T-cell (primary cell): ENCODE data around the gene POTEE. TPM values are rescaled to one million over a fixed set of nuclear protein-coding genes. Genes with fewer than 3 reads are reported as not detected.
"Not testable (repeated sequence)": the region's sequence is repeated elsewhere in the genome, so short reads cannot be mapped to it uniquely, and the experiment has no call there.

Experiments used
- ATAC-seq, 4 experiments: fragments of 200-7000 bp in 3 of 4; fragments of 150-1000 bp in 1 of 4; cut with Tn5 transposase; replicated peaks in 1 of 4; 1 replicate in 3 of 4; 2 replicates in 1 of 4; pipeline ENCODE4 v1.10.0; 2021; ENCODE audit warnings: moderate library complexity in 3 of 4, mild to moderate bottlenecking in 2 of 4, moderate number of reproducible peaks in 1 of 4
- CTCF ChIA-PET, 2 donors: fragments of 300-600 bp; sonication (Branson Sonifier 250); formaldehyde crosslinking; loops; one replicate each; lab custom pipeline; 2022; ENCODE audit warnings: antibody characterized with exemption in 2 of 2; lab: Charles Lee
- POLR2A ChIA-PET, 2 donors: fragments of 300-600 bp; sonication (Branson Sonifier 250); formaldehyde crosslinking; loops; one replicate each; lab custom pipeline; 2022; ENCODE audit warnings: antibody characterized with exemption in 2 of 2; lab: Charles Lee
- DNase-seq, 35 experiments: peaks; one replicate each; pipeline versions ENCODE4 v3.0.0 to v3.0.0-alpha.2; 2013 to 2023
- H3K27ac ChIP-seq: one replicate; pipeline ENCODE4 v1.5.1; 2013; ENCODE audit warnings: low read length
- H3K27me3 ChIP-seq, 2 experiments: replicated peaks in 1 of 2; 1 replicate in 1 of 2; 2 replicates in 1 of 2; pipeline versions ENCODE4 v1.6.1 to v1.7.0; 2013; ENCODE audit warnings: low read length in 1 of 2, mixed read lengths in 1 of 2; ENCODE audit not compliant: control insufficient read depth in 2 of 2, insufficient read depth in 2 of 2; ENCODE audit errors: extremely low read depth in 1 of 2
- H3K36me3 ChIP-seq, 2 donors: 1 replicate in 1 of 2; 2 replicates in 1 of 2; pipeline versions ENCODE4 v1.6.1 to v1.7.0; 2013; ENCODE audit warnings: low read length in 1 of 2; ENCODE audit not compliant: control insufficient read depth in 2 of 2, insufficient read depth in 1 of 2; ENCODE audit errors: extremely low read depth in 1 of 2
- H3K4me1 ChIP-seq, 2 experiments: 1 replicate in 1 of 2; 2 replicates in 1 of 2; pipeline versions ENCODE4 v1.6.1 to v1.7.0; 2013; ENCODE audit warnings: low read length in 2 of 2, mixed read lengths in 1 of 2; ENCODE audit not compliant: insufficient read depth in 2 of 2, control insufficient read depth in 1 of 2; ENCODE audit errors: extremely low read depth in 1 of 2
- H3K4me3 ChIP-seq, 2 donors: 1 replicate in 1 of 2; 2 replicates in 1 of 2; pipeline versions ENCODE4 v1.5.1 to v1.7.0; 2013; ENCODE audit warnings: mild to moderate bottlenecking in 2 of 2, low read length in 1 of 2, moderate library complexity in 1 of 2; ENCODE audit not compliant: control insufficient read depth in 1 of 2; ENCODE audit errors: extremely low read depth in 1 of 2
- H3K9me3 ChIP-seq: 2 replicates; pipeline ENCODE4 v1.7.0; 2013
- H3K27ac Mint-ChIP-seq, 2 donors: one replicate each; pipeline ENCODE4 v1.8.0; 2020 to 2021; ENCODE audit warnings: mild to moderate bottlenecking in 2 of 2, mixed read lengths in 2 of 2
- H3K27me3 Mint-ChIP-seq, 2 donors: one replicate each; pipeline ENCODE4 v1.8.0; 2021 to 2022; ENCODE audit warnings: mixed read lengths in 2 of 2
- H3K36me3 Mint-ChIP-seq: one replicate; pipeline ENCODE4 v1.8.0; 2021; ENCODE audit warnings: mixed read lengths
- H3K4me1 Mint-ChIP-seq, 3 donors: one replicate each; pipeline ENCODE4 v1.8.0; 2020 to 2022; ENCODE audit warnings: mixed read lengths in 3 of 3, mild to moderate bottlenecking in 1 of 3
- H3K4me3 Mint-ChIP-seq, 3 donors: one replicate each; pipeline ENCODE4 v1.8.0; 2020 to 2022; ENCODE audit warnings: mild to moderate bottlenecking in 3 of 3, mixed read lengths in 3 of 3, moderate library complexity in 3 of 3
- H3K9me3 Mint-ChIP-seq, 3 donors: one replicate each; pipeline ENCODE4 v1.8.0; 2020 to 2022; ENCODE audit warnings: mixed read lengths in 3 of 3
- WGBS: methylation state at CpG from one replicate; pipeline ENCODE4 v1.1.5; 2013; ENCODE audit warnings: missing lambda C conversion rate; ENCODE audit not compliant: insufficient coverage; 5-methylcytosine and 5-hydroxymethylcytosine counted together
- total RNA-seq, 35 experiments: library from RNA in 6 of 35; stranded (reverse) in 6 of 35; fragments of 120-200 nt in 1 of 35; gene quantifications; one replicate each; pipeline versions ENCODE4 v1.2.1 to v1.2.4 and lab custom pipeline; 2013 to 2026

Gene POTEE
- under 1 TPM; 0.09 to 0.53 (median 0.13) TPM for total RNA-seq
- total RNA-seq (2013), result 0.06 TPM
- total RNA-seq (lab: John Stamatoyannopoulos, UW), result 0 to 0.32 (median 0.12) reads per million in 29 experiments

GRCh38 chr2:131209030-131209772, at the start of gene POTEE:
TSS of gene POTEE (plus strand) at chr2:131209536. CDS start at chr2:131218403, 8,867 bp downstream.
- H3K36me3 ChIP-seq, CTCF ChIA-PET, H3K4me1 Mint-ChIP-seq, H3K4me3 Mint-ChIP-seq, H3K27me3 ChIP-seq, H3K27ac ChIP-seq, H3K9me3 ChIP-seq, ATAC-seq, DNase-seq, H3K27ac Mint-ChIP-seq, H3K4me1 ChIP-seq, H3K9me3 Mint-ChIP-seq, H3K4me3 ChIP-seq, POLR2A ChIA-PET, H3K27me3 Mint-ChIP-seq, H3K36me3 Mint-ChIP-seq: not testable (repeated sequence)
- WGBS, result 90% methylated on average over 12 of the region's 33 CpGs

- CTCF ChIA-PET, H3K4me1 ChIP-seq, H3K27ac ChIP-seq, H3K4me1 Mint-ChIP-seq, ATAC-seq, H3K36me3 ChIP-seq, H3K9me3 ChIP-seq, H3K4me3 ChIP-seq, H3K27me3 ChIP-seq, H3K4me3 Mint-ChIP-seq, DNase-seq, H3K36me3 Mint-ChIP-seq, H3K9me3 Mint-ChIP-seq, H3K27ac Mint-ChIP-seq, POLR2A ChIA-PET, H3K27me3 Mint-ChIP-seq: not testable (repeated sequence)
- 92% methylated on average over 4 of the region's 5 CpGs for WGBS
Observed at GRCh38 chr2:131165562-131165961, 43.8 kb upstream of the POTEE start.

- Mint-ChIP-seq H3K27ac (no peak overlapping the region), H3K4me3 (no peak overlapping the region), H3K4me1 (no peaks in the 10 kb centered on the region), H3K27me3 (peaks cover 3 to 6% of the 10 kb centered on the region in 2 donors), H3K9me3 (no peaks in the 10 kb centered on the region), H3K36me3 (no peaks in the 10 kb centered on the region)
- Histone ChIP-seq H3K27me3 (peaks cover 0 to 2% of the 10 kb centered on the region in 2 experiments), H3K9me3 (no peaks in the 10 kb centered on the region), H3K27ac (no peak overlapping the region), H3K4me3 (no peak overlapping the region), H3K36me3 (no peaks in the 10 kb centered on the region), H3K4me1 (no peaks in the 10 kb centered on the region)
- POLR2A ChIA-PET, result no interaction called here
- 70% methylated on average over 2 of the region's 5 CpGs for WGBS
- ATAC-seq, result no peak
- CTCF ChIA-PET, result interaction anchor here in 1 of 2 donors (0.6 kb wide), 1 partner anchor 9 kb away, joined by 8 read pairs; no protein-coding TSS in a partner anchor
- no peak for DNase-seq
Observed at GRCh38 chr2:131168538-131168937, 40.8 kb upstream of the POTEE start.

- POLR2A ChIA-PET, ATAC-seq, H3K4me1 ChIP-seq, H3K36me3 Mint-ChIP-seq, H3K4me3 Mint-ChIP-seq, H3K36me3 ChIP-seq, H3K9me3 ChIP-seq, H3K27me3 ChIP-seq, H3K4me3 ChIP-seq, H3K27ac Mint-ChIP-seq, CTCF ChIA-PET, DNase-seq, H3K9me3 Mint-ChIP-seq, H3K4me1 Mint-ChIP-seq, H3K27ac ChIP-seq: not testable (repeated sequence)
- 74% methylated on average over 2 of the region's 10 CpGs for WGBS
- peaks cover 34 to 35% of the 10 kb centered on the region in 2 donors for H3K27me3 Mint-ChIP-seq
Observed at GRCh38 chr2:131178050-131178449, 31.3 kb upstream of the POTEE start.

GRCh38 chr2:131178721-131179418, 30.5 kb upstream of the POTEE start:
- peaks cover 32 to 36% of the 10 kb centered on the region in 2 donors for H3K27me3 Mint-ChIP-seq
- H3K27ac ChIP-seq, H3K9me3 ChIP-seq, H3K9me3 Mint-ChIP-seq, H3K4me1 Mint-ChIP-seq, H3K36me3 ChIP-seq, ATAC-seq, CTCF ChIA-PET, H3K4me1 ChIP-seq, H3K36me3 Mint-ChIP-seq, H3K4me3 Mint-ChIP-seq, H3K4me3 ChIP-seq, H3K27ac Mint-ChIP-seq, DNase-seq, POLR2A ChIA-PET, H3K27me3 ChIP-seq: not testable (repeated sequence)
- WGBS, result 86% methylated on average over 7 of the region's 15 CpGs

GRCh38 chr2:131181451-131181850, 27.9 kb upstream of the POTEE start:
- WGBS, result 83% methylated on average over 2 of the region's 4 CpGs

More at GRCh38 chr2:131181451-131181850, 27.9 kb upstream of the POTEE start:
- H3K36me3 ChIP-seq, H3K9me3 Mint-ChIP-seq, H3K4me3 ChIP-seq, ATAC-seq, H3K27ac Mint-ChIP-seq, H3K36me3 Mint-ChIP-seq, POLR2A ChIA-PET, H3K27me3 ChIP-seq, H3K4me3 Mint-ChIP-seq, H3K27ac ChIP-seq, CTCF ChIA-PET, DNase-seq, H3K4me1 ChIP-seq, H3K9me3 ChIP-seq, H3K4me1 Mint-ChIP-seq: not testable (repeated sequence)
- peaks cover 26 to 30% of the 10 kb centered on the region in 2 donors for H3K27me3 Mint-ChIP-seq
